Measurements from ENCODE around the gene CRPPA.
"Not testable (repeated sequence)": the region's sequence is repeated elsewhere in the genome, so short reads cannot be mapped to it uniquely, and the experiment has no call there.

The CRPPA gene

DNA sequence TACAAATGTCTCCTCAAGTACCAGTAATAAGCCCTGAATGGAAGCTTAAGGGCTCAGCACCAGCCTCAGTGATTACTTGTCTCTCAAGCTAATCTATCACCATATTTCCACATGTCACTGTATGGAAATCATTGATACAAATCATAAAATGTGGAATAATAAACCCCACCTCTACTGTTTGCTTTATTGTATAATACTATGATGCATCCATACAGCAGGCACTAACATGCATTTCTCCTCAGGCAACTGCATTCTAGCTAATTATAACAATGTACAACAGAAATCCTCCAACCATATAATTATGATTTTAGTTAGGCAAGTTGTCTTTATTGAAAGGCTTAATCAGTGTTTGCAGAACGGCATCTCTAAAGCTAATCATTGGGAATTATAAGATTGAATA, 26.2 kb downstream of the CRPPA start:
- H3K4me1 Mint-ChIP-seq, result no peaks in the 10 kb centered on the region
- H3K27ac Mint-ChIP-seq, result no peak overlapping the region
- no peak overlapping the region for H3K4me3 Mint-ChIP-seq
- H3K9me3 Mint-ChIP-seq, result peaks cover 5% of the 10 kb centered on the region
- no peaks in the 10 kb centered on the region for H3K36me3 Mint-ChIP-seq
- ATAC-seq, result no peak
- no peaks in the 10 kb centered on the region for H3K27me3 Mint-ChIP-seq

DNA sequence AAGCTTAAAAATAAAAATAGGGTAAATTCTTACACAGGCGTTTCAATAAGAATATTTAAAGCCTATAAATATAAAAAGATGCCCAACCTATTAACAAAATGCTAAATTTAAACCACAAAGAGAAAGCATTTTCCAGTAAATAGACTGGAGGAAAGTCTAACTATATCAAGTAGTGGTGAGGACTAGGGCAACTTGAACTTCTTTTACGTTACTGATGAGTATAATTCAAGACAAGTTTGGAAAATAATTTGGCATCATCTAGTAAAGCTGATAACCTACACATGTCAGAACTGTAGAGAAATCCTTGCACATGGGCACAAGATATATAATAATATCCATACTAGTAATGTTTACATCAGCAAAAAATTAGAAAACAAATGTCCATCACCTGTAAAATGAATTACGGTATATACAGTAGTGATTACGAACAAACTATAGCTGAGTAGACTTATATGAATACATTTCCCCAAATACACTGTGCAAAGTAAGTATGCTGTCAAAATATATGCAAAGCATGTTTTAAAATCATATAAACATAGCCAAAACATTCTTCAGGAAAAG, 27.4 kb downstream of the CRPPA start:
- Mint-ChIP-seq H3K9me3 (peaks cover 5% of the 10 kb centered on the region), H3K27ac (no peak overlapping the region), H3K36me3 (no peaks in the 10 kb centered on the region), H3K27me3 (no peaks in the 10 kb centered on the region), H3K4me1 (no peaks in the 10 kb centered on the region), H3K4me3 (no peak overlapping the region)
- ATAC-seq, result no peak

DNA sequence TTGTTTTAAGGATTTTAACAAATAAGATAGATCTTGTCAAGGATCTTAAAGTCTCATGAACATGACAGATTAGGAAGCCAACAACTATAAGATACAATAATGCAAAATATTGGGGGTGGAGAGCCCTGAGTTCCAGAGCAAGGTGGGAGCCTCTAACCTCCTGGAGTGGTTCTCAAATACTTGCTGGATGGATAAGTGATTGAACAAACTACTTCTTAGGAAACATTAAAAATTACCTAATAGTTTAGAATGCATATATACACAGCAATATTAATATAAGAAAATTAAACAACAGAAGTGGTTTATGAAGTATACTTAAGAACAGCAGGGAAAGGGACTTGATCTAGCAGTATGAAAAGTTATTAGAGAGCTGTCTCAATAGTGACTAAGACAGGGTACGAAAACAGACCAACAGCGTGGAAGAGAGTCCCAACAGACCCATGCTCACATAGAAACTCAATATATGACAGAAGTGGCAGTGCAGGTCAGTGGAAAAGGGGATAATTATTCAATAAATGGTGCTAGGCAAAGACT, 28.3 kb downstream of the CRPPA start:
- no peak overlapping the region for H3K4me3 Mint-ChIP-seq
- H3K4me1 Mint-ChIP-seq, result no peaks in the 10 kb centered on the region
- H3K36me3 Mint-ChIP-seq, result no peaks in the 10 kb centered on the region
- ATAC-seq, result no peak
- H3K27me3 Mint-ChIP-seq, result no peaks in the 10 kb centered on the region
- H3K27ac Mint-ChIP-seq, result no peak overlapping the region
- H3K9me3 Mint-ChIP-seq, result peaks cover 5% of the 10 kb centered on the region

DNA sequence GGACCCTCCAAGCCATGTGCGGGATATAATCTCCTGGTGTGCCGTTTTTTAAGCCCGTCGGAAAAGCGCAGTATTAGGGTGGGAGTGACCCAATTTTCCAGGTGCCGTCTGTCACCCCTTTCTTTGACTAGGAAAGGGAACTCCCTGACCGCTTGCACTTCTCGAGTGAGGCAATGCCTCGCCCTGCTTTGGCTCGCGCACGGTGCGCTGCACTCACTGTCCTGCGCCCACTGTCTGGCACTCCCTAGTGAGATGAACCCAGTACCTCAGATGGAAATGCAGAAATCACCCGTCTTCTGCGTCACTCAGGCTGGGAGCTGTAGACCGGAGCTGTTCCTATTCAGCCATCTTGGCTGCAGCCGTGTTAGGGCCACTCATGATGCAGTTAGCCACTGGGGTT, 37.6 kb downstream of the CRPPA start:
- H3K27ac Mint-ChIP-seq, H3K4me3 Mint-ChIP-seq, H3K9me3 Mint-ChIP-seq, H3K4me1 Mint-ChIP-seq, H3K36me3 Mint-ChIP-seq, ATAC-seq, H3K27me3 Mint-ChIP-seq: not testable (repeated sequence)

DNA sequence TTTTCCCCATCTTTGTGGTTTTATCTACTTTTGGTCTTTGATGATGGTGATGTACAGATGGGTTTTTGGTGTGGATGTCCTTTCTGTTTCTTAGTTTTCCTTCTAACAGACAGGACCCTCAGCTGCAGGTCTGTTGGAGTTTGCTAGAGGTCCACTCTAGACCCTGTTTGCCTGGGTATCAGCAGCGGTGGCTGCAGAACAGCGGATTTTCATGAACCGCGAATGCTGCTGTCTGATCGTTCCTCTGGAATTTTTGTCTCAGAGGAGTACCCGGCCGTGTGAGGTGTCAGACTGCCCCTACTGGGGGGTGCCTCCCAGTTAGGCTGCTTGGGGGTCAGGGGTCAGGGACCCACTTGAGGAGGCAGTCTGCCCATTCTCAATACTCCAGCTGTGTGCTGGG, 38.2 kb downstream of the CRPPA start:
- H3K27me3 Mint-ChIP-seq, H3K9me3 Mint-ChIP-seq, ATAC-seq, H3K27ac Mint-ChIP-seq, H3K4me3 Mint-ChIP-seq, H3K36me3 Mint-ChIP-seq, H3K4me1 Mint-ChIP-seq: not testable (repeated sequence)

Data from stimulated activated memory B cell treated with anti-CD40 and anti-IgM and Interleukin-4, amounts not matched to agents 10 μg/mL and 1 μg/mL and 100 μg/mL, for 72 hours (primary cell).